ENCODE data around the gene COA5. TPM values are rescaled to one million over a fixed set of nuclear protein-coding genes. Genes with fewer than 3 reads are reported as not detected.

COA5 gene
- total and polyA plus RNA-seq, 2 experiments from 2014 or later: 48.8 to 58.4 TPM

DNA sequence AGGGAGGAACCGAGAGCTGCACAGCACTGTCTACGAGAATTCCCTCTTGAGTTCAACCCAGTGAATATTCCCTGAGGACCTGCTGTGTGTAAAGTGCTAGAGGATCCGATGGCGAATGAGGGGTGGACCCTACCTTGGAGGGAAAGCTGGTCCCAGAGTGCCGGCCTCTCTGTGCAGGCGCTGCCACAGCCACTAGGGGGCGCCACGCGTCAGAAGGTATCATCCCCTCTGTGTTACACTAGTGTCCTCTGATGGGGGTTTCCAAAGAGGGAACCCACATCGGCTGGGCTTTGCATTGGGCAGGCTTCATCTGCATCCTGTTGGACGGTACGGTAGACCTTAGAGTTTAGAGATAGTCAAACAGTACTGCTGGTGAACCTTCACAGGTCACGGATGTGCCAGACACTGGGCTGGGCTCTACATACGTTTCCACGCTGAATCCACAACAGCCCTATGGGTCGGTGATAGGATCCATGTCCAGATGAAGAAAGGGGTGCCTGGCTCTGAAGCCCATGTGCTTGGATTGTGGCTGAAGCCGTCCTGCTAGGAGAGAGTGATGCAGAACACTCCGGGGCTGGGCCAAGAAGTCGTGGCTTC is 39.0 kb downstream of the COA5 start:
- Histone ChIP-seq H3K4me2 (no peak overlapping the region), H3K4me3 (no peak overlapping the region), H2AFZ (no peak overlapping the region), H3K4me1 (ENCODE audit: insufficient read depth) (no peaks in the 10 kb centered on the region), H3K36me3 (replicated peaks; ENCODE audit: insufficient read depth, low read depth) (no peaks in the 10 kb centered on the region), H3K79me2 (no peaks in the 10 kb centered on the region), H4K20me1 (ENCODE audit: insufficient read depth, poor library complexity, severe bottlenecking) (no peaks in the 10 kb centered on the region), H3K9me2 (replicated peaks; ENCODE audit: insufficient read depth) (no peaks in the 10 kb centered on the region), H3K9me3 (ENCODE audit: low read depth) (no peaks in the 10 kb centered on the region), H3K27me3 (no peaks in the 10 kb centered on the region), H3K27ac (no peak overlapping the region)
- DNase-seq (ENCODE audit: low spot score): peak; percentile 50
- TF ChIP-seq EZH2 (IDR thresholded peaks at IDR 0.05; ENCODE audit: borderline replicate concordance) (no peak), CTCF (IDR thresholded peaks at IDR 0.05; ENCODE audit: poor library complexity) (peak; percentile 58)
- 73% methylated on average over 19 of the region's 19 CpGs for WGBS (ENCODE audit: low lambda C conversion rate, missing lambda C conversion rate)

DNA sequence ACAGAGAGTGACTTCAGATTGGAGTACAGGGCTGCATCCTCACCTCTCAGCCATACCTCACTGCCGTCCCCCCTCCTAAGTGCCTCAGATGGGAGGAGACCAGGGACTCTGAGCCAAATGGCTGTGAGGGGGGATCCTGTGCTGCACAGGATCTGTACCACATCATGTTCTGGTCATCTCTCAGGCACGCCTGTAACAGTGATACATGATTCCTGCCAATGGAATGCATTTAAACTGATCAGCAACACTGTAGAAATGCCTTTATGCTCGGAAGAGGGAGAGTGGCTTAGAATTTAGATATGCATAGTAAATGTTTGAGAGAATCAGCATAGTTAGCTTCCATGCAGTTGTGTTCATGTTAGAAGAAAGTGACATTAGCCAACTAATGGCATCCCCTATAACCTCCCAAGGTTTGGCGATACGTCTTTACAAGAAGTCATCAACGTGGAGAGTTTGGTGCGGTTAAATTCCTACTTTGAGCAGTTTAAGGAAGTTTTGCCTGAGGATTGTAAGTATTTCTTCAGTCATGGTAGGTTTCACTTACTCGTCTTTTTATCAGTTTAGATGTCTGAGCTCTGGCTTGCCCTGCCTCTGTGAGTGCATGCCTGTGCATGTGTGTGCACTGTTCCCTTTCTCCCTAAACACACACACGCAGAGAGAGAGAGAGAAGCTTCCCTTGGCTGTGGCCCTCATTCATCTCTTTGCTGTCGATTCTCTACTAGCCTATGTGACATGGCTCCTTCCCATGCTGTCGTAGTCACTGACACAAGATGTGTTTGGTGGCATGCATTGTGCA is 40.0 kb downstream of the COA5 start:
- H3K27ac ChIP-seq: no peak overlapping the region
- H3K4me2 ChIP-seq: no peak overlapping the region
- H2AFZ ChIP-seq: no peak overlapping the region
- no peak for DNase-seq (ENCODE audit: low spot score)
- H3K9me3 ChIP-seq (ENCODE audit: low read depth): no peaks in the 10 kb centered on the region
- H3K36me3 ChIP-seq (replicated peaks; ENCODE audit: insufficient read depth, low read depth): no peaks in the 10 kb centered on the region
- WGBS (ENCODE audit: low lambda C conversion rate, missing lambda C conversion rate): 92% methylated on average over 11 of the region's 11 CpGs
- TF ChIP-seq EZH2phosphoT487 (IDR thresholded peaks at IDR 0.05; ENCODE audit: low read depth, severe bottlenecking, unreplicated experiment) (no peak), EZH2 (IDR thresholded peaks at IDR 0.05; ENCODE audit: borderline replicate concordance) (no peak), CTCF (IDR thresholded peaks at IDR 0.05; ENCODE audit: poor library complexity) (no peak)
- H4K20me1 ChIP-seq (ENCODE audit: insufficient read depth, poor library complexity, severe bottlenecking): no peaks in the 10 kb centered on the region
- no peak overlapping the region for H3K4me3 ChIP-seq
- no peaks in the 10 kb centered on the region for H3K9me2 ChIP-seq (replicated peaks; ENCODE audit: insufficient read depth)
- no peaks in the 10 kb centered on the region for H3K4me1 ChIP-seq (ENCODE audit: insufficient read depth)
- no peaks in the 10 kb centered on the region for H3K79me2 ChIP-seq
- H3K27me3 ChIP-seq: no peaks in the 10 kb centered on the region

DNA sequence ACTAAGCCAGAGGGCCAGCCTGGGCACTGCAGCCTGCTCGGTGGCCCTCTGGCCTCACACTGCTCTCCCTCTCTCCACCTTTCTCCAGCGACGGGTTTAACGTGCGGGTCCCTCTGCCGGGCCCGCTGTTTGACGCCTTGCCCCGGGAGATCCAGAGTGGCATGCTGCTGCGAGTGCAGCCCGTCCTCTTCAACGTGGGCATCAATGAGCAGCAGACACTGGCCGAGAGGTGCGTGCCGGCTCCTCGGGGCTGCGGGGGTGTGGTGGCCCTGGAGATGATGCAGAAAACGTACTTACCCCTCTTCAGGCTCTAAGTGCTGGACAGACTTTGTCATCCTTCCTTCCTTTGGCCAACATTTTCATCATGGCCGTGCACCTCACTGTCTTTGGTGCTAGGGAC is 42.4 kb downstream of the COA5 start:
- Histone ChIP-seq H3K4me3 (no peak overlapping the region), H3K9me3 (ENCODE audit: low read depth) (no peaks in the 10 kb centered on the region), H3K4me2 (no peak overlapping the region), H3K36me3 (replicated peaks; ENCODE audit: insufficient read depth, low read depth) (no peaks in the 10 kb centered on the region), H3K27me3 (no peaks in the 10 kb centered on the region), H3K79me2 (no peaks in the 10 kb centered on the region), H2AFZ (no peak overlapping the region), H3K27ac (no peak overlapping the region), H3K9me2 (replicated peaks; ENCODE audit: insufficient read depth) (no peaks in the 10 kb centered on the region), H4K20me1 (ENCODE audit: insufficient read depth, poor library complexity, severe bottlenecking) (no peaks in the 10 kb centered on the region), H3K4me1 (ENCODE audit: insufficient read depth) (no peaks in the 10 kb centered on the region)
- TF ChIP-seq EZH2phosphoT487 (IDR thresholded peaks at IDR 0.05; ENCODE audit: low read depth, severe bottlenecking, unreplicated experiment): no peak
- no peak for TF ChIP-seq CTCF (IDR thresholded peaks at IDR 0.05; ENCODE audit: poor library complexity)
- no peak for TF ChIP-seq EZH2 (IDR thresholded peaks at IDR 0.05; ENCODE audit: borderline replicate concordance)
- WGBS (ENCODE audit: low lambda C conversion rate, missing lambda C conversion rate): 98% methylated on average over 19 of the region's 19 CpGs
- DNase-seq (ENCODE audit: low spot score): no peak
